SU-DHL-6 (cell line): ENCODE measurements around the gene ADAM12.

Source experiments
- H2AFZ ChIP-seq: fragments of 200-600 bp; sonication (generic); 2 replicates; pipeline ENCODE4 v1.6.1; 2014; ENCODE audit warnings: low read depth, mild to moderate bottlenecking, moderate library complexity, mixed read lengths, antibody characterized with exemption, low read length; ENCODE audit not compliant: severe bottlenecking
- H3F3A ChIP-seq: fragments of 200-600 bp; shearing (Covaris generic); 2 replicates; pipeline ENCODE4 v1.6.0; 2016; ENCODE audit warnings: antibody characterized with exemption, mild to moderate bottlenecking; ENCODE audit not compliant: insufficient read depth
- H3K27ac ChIP-seq: fragments of 200-600 bp; sonication (generic); 2 replicates; pipeline ENCODE4 v1.5.1; 2016; ENCODE audit warnings: low read depth, mild to moderate bottlenecking, low read length, moderate library complexity, mixed read lengths
- H3K27me3 ChIP-seq: fragments of 200-600 bp; sonication (generic), shearing (Covaris generic); 2 replicates; pipeline ENCODE4 v1.6.0; 2014; ENCODE audit warnings: mild to moderate bottlenecking, low read length
- H3K36me3 ChIP-seq: fragments of 200-600 bp; sonication (generic); 2 replicates; pipeline ENCODE4 v1.6.1; 2014; ENCODE audit warnings: mild to moderate bottlenecking, low read length, mixed read lengths
- H3K4me2 ChIP-seq: fragments of 300-600, 200-600 bp; shearing (Covaris generic), sonication (generic); 2 replicates; pipeline ENCODE4 v1.6.0; 2014; ENCODE audit warnings: low read length, low read depth, mild to moderate bottlenecking; ENCODE audit not compliant: poor library complexity, severe bottlenecking
- H3K4me3 ChIP-seq: fragments of 200-600 bp; sonication (generic); 2 replicates; pipeline ENCODE4 v1.5.1; 2014; ENCODE audit warnings: antibody characterized with exemption, low read length, mild to moderate bottlenecking, mixed read lengths; ENCODE audit not compliant: insufficient read depth, poor library complexity, severe bottlenecking
- H3K79me2 ChIP-seq: fragments of 200-600 bp; sonication (generic); 2 replicates; pipeline ENCODE4 v1.6.1; 2014; ENCODE audit warnings: mild to moderate bottlenecking, low read length, moderate library complexity; ENCODE audit not compliant: insufficient read depth
- H3K9ac ChIP-seq: fragments of 200-600 bp; sonication (generic); 2 replicates; pipeline ENCODE4 v1.7.0; 2014; ENCODE audit warnings: mild to moderate bottlenecking, low read length
- H3K9me2 ChIP-seq: fragments of 200-600 bp; sonication (generic); replicated peaks from 2 replicates; pipeline ENCODE4 v1.6.1; 2014; ENCODE audit warnings: low read length; ENCODE audit not compliant: insufficient read depth
- H3K9me3 ChIP-seq: fragments of 200-600 bp; sonication (generic); 2 replicates; pipeline ENCODE4 v1.6.1; 2014; ENCODE audit warnings: low read length, mixed read lengths; ENCODE audit not compliant: insufficient read depth
- H4K20me1 ChIP-seq: fragments of 200-600 bp; sonication (generic); 2 replicates; pipeline ENCODE4 v1.6.1; 2014; ENCODE audit warnings: low read depth, mild to moderate bottlenecking, antibody characterized with exemption, low read length, moderate library complexity, mixed read lengths
- EZH2phosphoT487 ChIP-seq: fragments of 200-600 bp; sonication (generic), shearing (Covaris generic); conservative IDR thresholded peaks from 2 replicates; pipeline ENCODE4 v1.6.1; 2018; ENCODE audit warnings: mild to moderate bottlenecking, antibody characterized with exemption, low read length, moderate library complexity, mixed read lengths
- TF ChIP-seq, protein P1 (sequence below): fragments of 200-600 bp; sonication (generic); IDR thresholded peaks from one replicate; pipeline ENCODE4 v1.5.1; 2017; ENCODE audit warnings: antibody characterized with exemption, mild to moderate bottlenecking, low read length, moderate library complexity; ENCODE audit not compliant: insufficient read depth, poor library complexity, severe bottlenecking

ADAM12 gene

DNA sequence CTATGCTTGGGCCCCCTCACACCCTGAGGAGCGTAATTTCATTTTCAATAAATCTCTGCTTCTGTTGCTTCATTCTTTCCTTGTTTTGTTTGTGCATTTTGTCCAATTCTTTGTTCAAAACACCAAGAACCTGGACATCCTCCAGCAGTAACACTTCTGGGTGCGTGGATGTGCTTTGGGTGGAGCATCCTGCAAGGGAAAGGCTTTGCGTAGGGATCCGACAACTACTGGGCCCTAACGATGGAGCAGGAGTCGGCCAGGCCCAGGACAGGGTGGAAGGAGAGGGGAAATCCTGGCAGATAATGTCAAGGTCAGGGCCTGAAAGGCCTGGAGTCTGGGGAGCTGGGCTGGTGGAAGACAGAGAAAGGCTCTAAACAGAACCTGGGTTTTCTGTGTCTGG is 231.8 kb downstream of the ADAM12 start:
- H3K4me3 ChIP-seq: no peak overlapping the region
- no peaks in the 10 kb centered on the region for H3K9me2 ChIP-seq
- no peaks in the 10 kb centered on the region for H3K79me2 ChIP-seq
- H3K4me2 ChIP-seq: no peak overlapping the region
- H4K20me1 ChIP-seq: no peaks in the 10 kb centered on the region
- no peak overlapping the region for H2AFZ ChIP-seq
- no peaks in the 10 kb centered on the region for H3K36me3 ChIP-seq
- H3K27me3 ChIP-seq: no peaks in the 10 kb centered on the region
- no peak overlapping the region for H3K9ac ChIP-seq
- no peaks in the 10 kb centered on the region for H3K9me3 ChIP-seq
- TF ChIP-seq, protein P1, sequence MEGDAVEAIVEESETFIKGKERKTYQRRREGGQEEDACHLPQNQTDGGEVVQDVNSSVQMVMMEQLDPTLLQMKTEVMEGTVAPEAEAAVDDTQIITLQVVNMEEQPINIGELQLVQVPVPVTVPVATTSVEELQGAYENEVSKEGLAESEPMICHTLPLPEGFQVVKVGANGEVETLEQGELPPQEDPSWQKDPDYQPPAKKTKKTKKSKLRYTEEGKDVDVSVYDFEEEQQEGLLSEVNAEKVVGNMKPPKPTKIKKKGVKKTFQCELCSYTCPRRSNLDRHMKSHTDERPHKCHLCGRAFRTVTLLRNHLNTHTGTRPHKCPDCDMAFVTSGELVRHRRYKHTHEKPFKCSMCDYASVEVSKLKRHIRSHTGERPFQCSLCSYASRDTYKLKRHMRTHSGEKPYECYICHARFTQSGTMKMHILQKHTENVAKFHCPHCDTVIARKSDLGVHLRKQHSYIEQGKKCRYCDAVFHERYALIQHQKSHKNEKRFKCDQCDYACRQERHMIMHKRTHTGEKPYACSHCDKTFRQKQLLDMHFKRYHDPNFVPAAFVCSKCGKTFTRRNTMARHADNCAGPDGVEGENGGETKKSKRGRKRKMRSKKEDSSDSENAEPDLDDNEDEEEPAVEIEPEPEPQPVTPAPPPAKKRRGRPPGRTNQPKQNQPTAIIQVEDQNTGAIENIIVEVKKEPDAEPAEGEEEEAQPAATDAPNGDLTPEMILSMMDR: no peak
- TF ChIP-seq EZH2phosphoT487: no peak
- H3F3A ChIP-seq: no peaks in the 10 kb centered on the region
- H3K27ac ChIP-seq: no peak overlapping the region

DNA sequence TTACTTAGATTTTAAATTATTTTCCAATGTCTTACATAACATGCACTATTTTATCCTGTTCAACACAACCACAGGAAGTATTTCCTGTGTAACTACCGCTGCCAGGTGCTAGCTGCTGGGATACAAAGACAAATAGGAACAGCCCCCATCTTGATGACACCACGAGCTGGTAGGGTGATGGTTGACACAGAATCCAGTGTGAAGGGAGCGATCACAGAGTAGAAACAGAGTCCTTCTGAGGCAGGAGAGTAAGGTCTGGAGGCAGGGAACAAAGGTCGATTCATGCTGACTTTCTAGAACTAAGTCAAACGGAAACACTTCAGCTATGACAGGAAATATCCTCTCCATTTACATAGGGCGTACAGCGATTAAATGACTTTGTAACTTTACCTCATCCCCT is 232.3 kb downstream of the ADAM12 start:
- Histone ChIP-seq H3K27me3 (no peaks in the 10 kb centered on the region), H3K4me2 (no peak overlapping the region), H3K79me2 (no peaks in the 10 kb centered on the region), H3F3A (no peaks in the 10 kb centered on the region), H3K9ac (no peak overlapping the region), H3K36me3 (no peaks in the 10 kb centered on the region), H4K20me1 (no peaks in the 10 kb centered on the region), H3K9me3 (no peaks in the 10 kb centered on the region), H3K4me3 (no peak overlapping the region), H3K9me2 (no peaks in the 10 kb centered on the region), H2AFZ (no peak overlapping the region), H3K27ac (no peak overlapping the region)
- TF ChIP-seq, protein P1: no peak
- TF ChIP-seq EZH2phosphoT487: no peak

GRCh38 chr10:126155528-126155927 is 232.7 kb downstream of the ADAM12 start:
- H3K79me2 ChIP-seq: no peaks in the 10 kb centered on the region
- no peak overlapping the region for H3K9ac ChIP-seq
- no peaks in the 10 kb centered on the region for H3K9me2 ChIP-seq
- H3K4me3 ChIP-seq: no peak overlapping the region
- no peaks in the 10 kb centered on the region for H3K36me3 ChIP-seq
- H4K20me1 ChIP-seq: no peaks in the 10 kb centered on the region
- H3F3A ChIP-seq: no peaks in the 10 kb centered on the region
- no peak overlapping the region for H3K4me2 ChIP-seq
- H3K27ac ChIP-seq: no peak overlapping the region
- TF ChIP-seq, protein P1: no peak
- TF ChIP-seq EZH2phosphoT487: no peak
- H3K9me3 ChIP-seq: no peaks in the 10 kb centered on the region
- no peaks in the 10 kb centered on the region for H3K27me3 ChIP-seq
- H2AFZ ChIP-seq: no peak overlapping the region
